HFF-Myc (cell line): ENCODE results near the gene SAMMSON.

ENCODE experiments used
- DNase-seq: peaks from one replicate; pipeline ENCODE4 v3.0.0-alpha.2; 2011; ENCODE audit warnings: low read depth; ENCODE audit errors: extremely low read depth
- H3K4me3 ChIP-seq: replicated peaks from 2 replicates; pipeline ENCODE4 v1.5.1; 2011; ENCODE audit warnings: low read depth, mild to moderate bottlenecking, control low read depth, low read length
- TF ChIP-seq, protein P1 (sequence below): IDR thresholded peaks from 2 replicates; pipeline ENCODE4 v1.5.1; 2012; ENCODE audit warnings: mild to moderate bottlenecking, low read depth, low read length, control low read depth; ENCODE audit errors: missing control alignments

SAMMSON gene

DNA sequence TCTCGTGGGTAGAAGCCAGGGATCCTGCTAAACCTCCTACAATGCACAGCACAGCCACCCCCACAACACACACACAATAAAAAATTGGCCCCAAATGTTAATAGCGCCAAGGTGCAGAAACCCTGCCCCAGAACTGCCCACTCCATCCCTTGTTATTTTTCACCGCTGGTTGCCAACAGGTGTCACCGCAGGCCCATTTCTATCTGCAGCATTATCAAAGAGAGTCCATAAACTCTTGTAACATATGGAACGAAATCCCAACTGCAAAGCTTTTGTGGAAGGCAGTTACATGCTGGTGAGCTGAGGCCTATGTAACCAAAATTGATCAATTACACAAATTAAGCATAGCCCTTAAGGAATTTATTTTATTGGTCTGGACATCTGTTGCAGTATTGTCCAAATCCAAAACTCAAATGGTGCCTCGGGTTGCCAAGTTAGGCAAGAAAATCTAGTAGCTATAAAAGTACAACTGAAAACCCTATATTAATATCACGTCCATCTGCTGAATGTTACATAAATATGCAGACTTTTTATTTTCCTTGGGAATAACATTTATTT, 66.2 kb downstream of the SAMMSON start:
- DNase-seq: no peak
- H3K4me3 ChIP-seq: no peak overlapping the region
- TF ChIP-seq, protein P1, sequence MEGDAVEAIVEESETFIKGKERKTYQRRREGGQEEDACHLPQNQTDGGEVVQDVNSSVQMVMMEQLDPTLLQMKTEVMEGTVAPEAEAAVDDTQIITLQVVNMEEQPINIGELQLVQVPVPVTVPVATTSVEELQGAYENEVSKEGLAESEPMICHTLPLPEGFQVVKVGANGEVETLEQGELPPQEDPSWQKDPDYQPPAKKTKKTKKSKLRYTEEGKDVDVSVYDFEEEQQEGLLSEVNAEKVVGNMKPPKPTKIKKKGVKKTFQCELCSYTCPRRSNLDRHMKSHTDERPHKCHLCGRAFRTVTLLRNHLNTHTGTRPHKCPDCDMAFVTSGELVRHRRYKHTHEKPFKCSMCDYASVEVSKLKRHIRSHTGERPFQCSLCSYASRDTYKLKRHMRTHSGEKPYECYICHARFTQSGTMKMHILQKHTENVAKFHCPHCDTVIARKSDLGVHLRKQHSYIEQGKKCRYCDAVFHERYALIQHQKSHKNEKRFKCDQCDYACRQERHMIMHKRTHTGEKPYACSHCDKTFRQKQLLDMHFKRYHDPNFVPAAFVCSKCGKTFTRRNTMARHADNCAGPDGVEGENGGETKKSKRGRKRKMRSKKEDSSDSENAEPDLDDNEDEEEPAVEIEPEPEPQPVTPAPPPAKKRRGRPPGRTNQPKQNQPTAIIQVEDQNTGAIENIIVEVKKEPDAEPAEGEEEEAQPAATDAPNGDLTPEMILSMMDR: peak; percentile 35

DNA sequence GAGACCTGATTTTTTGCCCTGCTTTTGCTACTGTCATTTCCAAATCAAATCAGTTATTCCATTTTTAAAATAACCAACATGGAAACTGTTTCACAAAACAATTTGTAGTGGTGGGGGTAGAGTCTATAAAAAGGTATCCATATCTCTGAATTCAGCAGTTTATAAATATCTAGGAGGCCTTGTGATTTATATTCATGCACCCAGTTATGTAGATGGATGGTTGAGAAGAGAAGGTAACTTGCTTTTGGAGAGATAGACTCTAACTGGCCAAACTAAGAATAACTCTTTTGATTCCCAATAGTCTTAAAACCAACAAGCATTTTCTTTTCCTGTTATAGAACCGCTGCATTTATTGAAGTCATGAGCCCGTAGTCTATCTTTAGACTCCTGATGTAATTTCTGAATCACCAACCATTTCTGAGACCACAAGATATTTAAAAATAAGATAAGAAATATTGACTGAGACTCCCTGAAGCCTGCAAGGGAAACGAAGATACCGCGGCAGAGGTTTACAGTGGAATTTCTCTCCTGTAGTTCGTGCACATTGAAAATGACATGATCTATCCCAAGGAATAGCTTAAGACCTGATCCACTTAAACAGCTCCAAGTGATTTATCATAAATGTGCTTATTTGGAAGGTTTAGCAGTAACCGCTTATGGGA, 68.5 kb downstream of the SAMMSON start:
- H3K4me3 ChIP-seq: no peak overlapping the region
- no peak for DNase-seq
- TF ChIP-seq, protein P1: no peak

DNA sequence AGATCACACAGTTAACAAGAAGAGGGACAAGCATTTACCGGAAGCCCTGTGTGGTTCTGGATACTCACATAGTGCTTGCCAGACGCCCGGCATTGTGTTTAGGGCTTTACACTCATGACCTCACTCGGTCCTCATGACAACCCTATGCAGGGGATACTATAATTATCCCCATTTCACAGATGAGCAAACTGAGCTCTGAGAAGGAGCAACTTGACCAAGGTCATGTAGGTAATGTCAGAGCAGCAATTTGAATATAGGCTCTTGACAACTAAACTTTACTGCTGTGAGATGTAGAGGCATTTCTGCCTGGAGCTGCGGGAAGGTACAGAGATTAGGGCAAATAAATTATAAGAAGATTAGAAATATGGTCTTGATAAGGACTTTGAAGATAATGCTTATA, 70.0 kb downstream of the SAMMSON start:
- no peak overlapping the region for H3K4me3 ChIP-seq
- no peak for DNase-seq
- TF ChIP-seq, protein P1: no peak

DNA sequence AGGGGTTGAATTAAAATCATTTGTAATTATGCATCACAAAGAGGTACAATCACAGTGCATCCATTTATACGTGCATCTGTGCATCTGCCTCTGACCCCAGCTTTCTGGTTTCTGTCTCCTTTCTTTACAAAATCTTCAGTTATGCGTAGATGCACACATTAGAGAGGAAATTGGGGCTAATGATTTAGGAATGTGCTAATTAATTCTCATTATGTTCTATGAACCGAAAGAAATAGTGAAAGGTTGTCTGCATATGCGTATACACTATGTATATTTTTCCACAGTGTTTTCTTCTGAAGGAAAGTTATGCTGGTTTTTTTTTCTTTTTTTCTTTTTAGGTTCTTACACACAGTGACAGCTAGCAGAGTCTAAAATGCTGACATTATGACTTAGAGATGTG, 71.6 kb downstream of the SAMMSON start:
- H3K4me3 ChIP-seq: no peak overlapping the region

DNA sequence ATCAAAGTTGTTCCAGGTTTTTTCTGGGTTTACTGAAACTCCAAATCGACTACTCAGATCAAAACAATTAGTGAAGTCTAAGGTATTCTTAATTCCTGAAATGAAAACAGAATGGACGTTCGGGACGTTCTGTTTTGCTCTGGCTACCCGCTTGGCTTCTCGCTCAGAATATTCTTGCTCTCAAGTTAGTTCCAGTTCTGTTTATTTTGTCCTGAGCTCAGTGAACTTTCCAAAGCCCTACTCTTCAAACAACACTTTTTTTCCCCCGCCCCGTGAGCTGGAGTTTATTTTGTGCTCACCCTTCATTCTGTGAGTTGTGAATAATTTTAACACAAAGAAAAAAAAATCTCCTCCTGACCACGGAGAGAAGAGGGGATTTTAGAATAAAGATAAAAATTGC, 72.6 kb downstream of the SAMMSON start:
- DNase-seq: no peak
- TF ChIP-seq, protein P1: no peak
- no peak overlapping the region for H3K4me3 ChIP-seq

More for the DNA sequence above, 71.6 kb downstream of the SAMMSON start:
- DNase-seq: no peak
- TF ChIP-seq, protein P1: no peak

DNA sequence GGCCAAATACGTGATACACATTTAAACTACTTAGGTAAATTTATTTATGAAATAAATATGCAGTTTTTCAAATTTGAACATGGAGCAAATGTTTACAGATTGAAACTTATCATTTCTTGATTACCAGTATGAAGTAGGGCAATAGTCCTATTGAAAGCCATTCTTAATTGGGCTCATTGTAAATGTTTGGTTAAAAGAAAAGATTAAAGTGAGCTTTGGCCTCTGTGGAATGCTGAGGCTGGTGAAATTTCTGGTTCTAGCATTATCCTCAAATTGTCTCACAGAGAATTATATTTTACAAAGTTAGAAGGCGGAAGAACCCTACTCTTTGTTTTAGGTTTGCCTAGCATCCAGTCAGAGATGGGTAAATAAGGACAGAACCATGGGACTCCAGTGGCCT, 73.2 kb downstream of the SAMMSON start:
- DNase-seq: no peak
- no peak overlapping the region for H3K4me3 ChIP-seq
- TF ChIP-seq, protein P1: no peak
